ENCODE results near the gene TRAPPC4.
"Not testable (repeated sequence)": the region's sequence is repeated elsewhere in the genome, so short reads cannot be mapped to it uniquely, and the experiment has no call there.

TRAPPC4 gene

GRCh38 chr11:119038884-119039283 lies 20.3 kb downstream of the TRAPPC4 start:
- FAIRE-seq = no peak

- FAIRE-seq = not testable (repeated sequence)
These were observed 20.9 kb downstream of the TRAPPC4 start for GRCh38 chr11:119039471-119039870.

GRCh38 chr11:119041821-119042514 lies 23.4 kb downstream of the TRAPPC4 start:
- FAIRE-seq = no peak

DNA sequence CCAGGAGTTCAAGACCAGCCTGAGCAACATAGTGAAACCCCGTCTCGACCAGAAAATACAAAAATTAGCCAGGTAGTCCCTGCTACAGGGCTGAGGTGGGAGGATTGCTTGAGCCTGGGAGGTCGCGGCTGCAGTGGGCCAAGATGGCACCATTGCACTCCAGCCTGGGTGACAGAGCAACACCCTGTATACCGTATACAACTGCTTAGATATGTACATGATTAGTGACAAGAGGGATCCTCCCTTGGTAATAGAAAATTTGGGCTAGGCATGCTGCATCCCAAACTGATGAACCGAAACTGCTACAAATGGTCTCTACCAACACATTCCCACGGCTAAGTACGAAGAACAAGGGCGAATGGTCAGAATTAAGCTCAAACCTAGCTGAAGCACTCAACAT lies 24.4 kb downstream of the TRAPPC4 start:
- FAIRE-seq = no peak

DNA sequence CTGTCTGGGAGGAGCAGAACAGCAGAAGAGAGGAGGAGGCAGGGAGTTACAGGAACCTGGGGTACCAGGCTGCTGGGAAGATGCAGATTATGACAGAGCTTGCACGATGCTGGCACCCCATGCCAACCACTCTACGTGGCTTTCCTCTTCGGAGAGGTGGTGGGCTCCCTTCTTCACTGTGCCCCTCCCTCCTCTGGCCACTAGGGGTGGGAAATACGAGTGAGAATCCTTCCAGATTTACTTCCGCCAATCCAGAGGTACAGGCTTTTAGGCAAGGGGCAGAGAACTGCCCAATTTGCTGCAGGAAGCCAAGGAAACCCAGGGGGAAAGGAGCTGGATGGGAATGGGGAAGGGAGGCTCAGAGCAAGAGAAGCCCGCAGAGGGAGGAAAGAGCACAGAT lies 26.1 kb downstream of the TRAPPC4 start:
- no peak for FAIRE-seq

GRCh38 chr11:119046489-119046888 lies 27.9 kb downstream of the TRAPPC4 start:
- no peak for FAIRE-seq

- FAIRE-seq = no peak
These were observed 28.6 kb downstream of the TRAPPC4 start for GRCh38 chr11:119047205-119047604.

DNA sequence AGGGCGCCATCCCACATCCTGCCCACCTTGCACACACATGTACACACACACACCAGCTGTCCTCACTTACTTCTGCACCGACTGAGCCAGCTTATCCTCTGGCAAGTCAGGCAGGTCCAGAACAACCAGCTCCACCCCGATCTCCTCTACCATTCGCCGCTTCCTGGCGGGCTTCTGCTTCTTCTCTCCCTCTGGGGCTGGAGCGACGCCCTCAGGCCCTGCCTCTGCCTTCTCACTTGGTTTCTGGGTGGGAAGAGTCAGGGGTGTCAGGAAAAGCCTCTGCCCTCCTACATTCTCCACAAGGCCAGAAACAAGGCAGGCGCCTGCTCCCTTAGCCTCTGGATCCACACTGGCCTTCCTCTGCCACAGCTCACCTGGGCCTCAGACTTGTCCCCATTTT lies 30.1 kb downstream of the TRAPPC4 start:
- no peak for FAIRE-seq

- no peak for FAIRE-seq
These were observed 30.5 kb downstream of the TRAPPC4 start for GRCh38 chr11:119049081-119049480.

DNA sequence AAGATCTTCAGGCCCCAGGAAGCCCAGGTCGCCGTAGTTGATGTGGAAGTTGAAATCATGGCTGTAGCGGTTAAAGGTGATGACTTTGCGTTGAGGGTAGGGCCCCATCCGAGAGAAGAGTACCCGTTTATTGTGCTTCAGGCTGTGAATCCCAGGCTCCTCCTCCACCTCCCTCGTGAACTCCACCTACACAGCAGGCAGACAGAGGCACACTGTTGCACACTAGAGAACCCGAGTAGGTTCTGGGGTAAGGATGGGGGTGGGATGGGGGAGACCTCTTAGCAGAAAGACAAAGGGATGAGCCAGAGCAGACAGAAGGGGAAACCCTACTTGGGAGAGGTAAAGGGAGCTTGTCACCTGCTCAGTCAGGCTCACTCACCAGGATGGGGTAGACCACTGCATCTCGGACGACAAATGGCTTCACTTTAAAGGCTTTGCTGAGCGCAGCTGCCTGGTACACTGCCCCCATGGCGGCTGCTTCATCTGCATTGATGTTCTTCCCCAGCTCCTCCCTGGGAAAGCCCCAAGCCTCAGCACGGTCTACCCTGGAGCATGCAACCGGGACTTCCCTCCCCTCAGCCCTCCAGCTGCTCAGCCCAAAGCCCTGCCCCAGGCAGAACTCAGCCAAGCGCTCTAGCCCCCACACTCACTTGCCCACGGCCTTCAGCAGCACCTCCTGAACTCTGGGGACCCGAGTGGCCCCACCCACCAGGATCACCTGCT lies 33.0 kb downstream of the TRAPPC4 start:
- FAIRE-seq = no peak

DNA sequence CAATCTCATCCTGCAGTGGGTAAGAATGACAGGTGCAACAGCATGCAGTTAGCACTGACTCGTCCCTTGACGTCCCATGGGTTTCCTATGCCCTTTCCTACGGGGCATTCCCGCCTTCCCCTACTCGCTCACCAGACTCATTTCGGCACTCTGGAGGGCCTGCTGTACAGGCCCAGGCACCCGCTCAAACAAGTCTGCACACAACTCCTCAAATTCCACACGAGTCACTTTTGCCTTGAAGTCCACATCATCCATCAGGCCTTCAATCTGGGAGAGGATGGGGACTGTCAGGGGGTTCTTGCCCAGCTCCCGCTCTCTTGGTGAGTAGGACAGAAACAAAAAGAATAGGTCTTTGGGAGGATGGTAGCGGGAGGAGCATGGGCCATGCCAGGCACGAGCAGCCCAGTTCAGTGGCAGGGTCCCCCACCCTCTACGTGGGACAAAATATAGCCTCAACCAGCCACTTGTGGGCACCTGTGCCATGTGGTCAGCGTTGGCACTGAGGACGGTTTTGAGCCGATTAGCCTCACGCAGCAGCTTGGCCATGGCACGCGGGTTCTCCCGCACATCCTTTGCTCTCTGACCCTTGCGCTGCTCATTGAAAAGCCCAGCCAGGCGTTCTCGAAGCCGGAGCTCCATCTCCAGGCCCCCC lies 33.7 kb downstream of the TRAPPC4 start:
- FAIRE-seq = no peak

- no peak for FAIRE-seq
These were observed 35.9 kb downstream of the TRAPPC4 start for GRCh38 chr11:119054418-119054817.

DNA sequence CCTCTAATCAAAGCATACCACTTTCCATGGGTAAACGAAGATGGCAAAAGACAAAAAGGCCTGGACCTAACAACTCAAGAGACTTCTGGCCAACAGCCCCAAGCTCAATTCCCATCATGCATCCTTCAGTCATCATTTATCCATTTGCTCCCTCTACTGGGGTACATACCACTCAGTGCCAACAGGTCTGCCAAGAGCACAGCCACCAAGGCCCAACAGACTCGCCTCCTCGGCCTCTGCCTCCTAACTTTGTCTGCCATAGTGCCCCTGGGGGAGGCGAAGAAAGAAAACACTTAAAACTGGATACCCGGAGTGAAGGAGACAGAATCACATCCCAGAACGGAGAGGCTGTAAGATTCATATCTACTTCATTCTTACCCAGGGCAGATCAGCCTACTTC lies 37.3 kb downstream of the TRAPPC4 start:
- no peak for FAIRE-seq

- no peak for FAIRE-seq
These were observed 37.9 kb downstream of the TRAPPC4 start for GRCh38 chr11:119056421-119056999.

- FAIRE-seq = no peak
These were observed 38.6 kb downstream of the TRAPPC4 start, which contains the start of gene HYOU1 for GRCh38 chr11:119057000-119057769. TSS of gene HYOU1 (minus strand) at chr11:119057205. CDS start at chr11:119056160, 1,045 bp downstream.

- FAIRE-seq = not testable (repeated sequence)
These were observed 40.6 kb downstream of the TRAPPC4 start for GRCh38 chr11:119059128-119059527.

DNA sequence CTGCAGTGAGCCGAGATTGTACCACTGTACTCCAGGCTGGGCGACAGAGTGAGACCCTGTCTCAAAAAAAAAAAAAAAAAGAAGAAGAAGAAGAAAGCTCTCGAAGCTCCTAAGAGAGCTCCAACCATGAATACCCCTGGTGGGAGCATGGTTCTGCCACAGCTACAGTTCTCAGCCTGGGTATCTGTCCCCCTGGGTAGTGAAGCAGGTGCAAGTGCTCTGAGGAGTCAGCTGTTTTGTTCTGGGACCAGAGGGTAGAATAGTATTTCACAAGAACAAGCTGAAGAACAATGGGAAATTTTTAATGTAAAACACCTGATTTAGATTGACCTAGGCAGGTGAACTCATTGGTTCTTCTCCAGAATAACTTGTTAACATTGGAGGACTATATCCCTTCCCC lies 42.7 kb downstream of the TRAPPC4 start:
- FAIRE-seq = no peak

DNA sequence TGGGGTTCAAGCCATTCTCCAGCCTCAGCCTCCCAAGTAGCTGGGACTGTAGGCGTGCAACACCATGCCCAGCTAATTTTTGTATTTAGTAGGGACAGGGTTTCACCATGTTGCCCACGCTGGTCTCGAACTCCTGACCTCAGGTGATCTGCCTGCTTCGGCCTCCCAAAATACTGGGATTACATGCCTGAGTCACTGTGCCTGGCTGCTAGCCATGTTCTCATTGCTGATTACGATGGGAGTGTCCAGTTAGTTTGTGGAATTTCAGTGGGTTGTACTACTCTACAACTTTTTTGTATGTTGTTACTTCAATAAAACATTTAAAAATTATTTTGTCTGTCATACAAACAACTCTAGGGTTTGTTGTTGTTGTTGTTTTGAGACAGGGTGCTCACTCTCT lies 44.2 kb downstream of the TRAPPC4 start:
- no peak for FAIRE-seq

DNA sequence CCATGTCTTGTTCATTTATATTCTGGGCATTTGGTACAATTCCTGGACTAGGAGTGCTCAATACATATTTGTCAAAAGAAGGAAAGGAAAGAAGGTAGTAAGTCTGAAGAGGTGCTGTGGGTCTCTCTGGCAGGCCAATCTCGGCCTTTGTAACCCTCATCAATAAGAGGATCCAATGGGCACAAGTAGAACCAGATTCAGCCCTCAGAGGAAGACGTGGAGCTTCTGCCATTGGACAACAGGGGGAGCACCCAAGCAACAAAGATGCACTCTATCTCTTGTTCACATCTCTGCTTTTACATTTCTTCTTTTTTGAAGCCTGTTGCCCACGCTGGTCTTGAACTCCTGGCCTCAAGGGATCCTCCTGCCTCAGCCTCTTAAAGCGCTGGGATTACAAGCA lies 46.8 kb downstream of the TRAPPC4 start:
- no peak for FAIRE-seq

GRCh38 chr11:119067371-119068222 lies 49.0 kb downstream of the TRAPPC4 start, which contains the start of gene VPS11:
TSS of gene VPS11 (plus strand) at chr11:119067818. CDS start at chr11:119067824, 6 bp downstream.
- FAIRE-seq = no peak

Data from islet of Langerhans (tissue), 1 donor.